GM23338 (cell line): ENCODE measurements around the gene PROC.

ENCODE experiments used
- CREB1 ChIP-seq: fragments of 250-450 bp; sonication (Bioruptor Pico); IDR thresholded peaks from 2 replicates; pipeline ENCODE4 v1.5.0; 2020; ENCODE audit warnings: low read depth, mild to moderate bottlenecking, moderate library complexity
- CTCF ChIP-seq, 2 experiments: fragments of 200-600 bp in 1 of 2; sonication (generic) in 1 of 2; conservative IDR thresholded peaks; 2 replicates each; pipeline versions ENCODE4 v1.5.1 to v1.6.1; 2016 to 2017; ENCODE audit warnings: antibody characterized with exemption in 2 of 2, low read depth in 2 of 2, mild to moderate bottlenecking in 2 of 2, moderate library complexity in 1 of 2
- ETS1 ChIP-seq: IDR thresholded peaks from 2 replicates; pipeline ENCODE4 v1.6.1; 2016; ENCODE audit warnings: antibody characterized with exemption
- EZH2 ChIP-seq: fragments of 200-600 bp; sonication (generic); IDR thresholded peaks from one replicate; pipeline ENCODE4 v1.8.0; 2017; ENCODE audit warnings: antibody characterized with exemption, mild to moderate bottlenecking, low read depth; ENCODE audit not compliant: unreplicated experiment
- EZH2phosphoT487 ChIP-seq: fragments of 200-600 bp; sonication (generic); IDR thresholded peaks from one replicate; pipeline ENCODE4 v1.8.1; 2018; ENCODE audit warnings: antibody characterized with exemption; ENCODE audit not compliant: unreplicated experiment
- JUNB ChIP-seq: IDR thresholded peaks from one replicate; pipeline ENCODE4 v1.6.1; 2016; ENCODE audit warnings: antibody characterized with exemption; ENCODE audit not compliant: unreplicated experiment
- NANOG ChIP-seq: IDR thresholded peaks from 2 replicates; pipeline ENCODE4 v1.6.1; 2016; ENCODE audit warnings: antibody characterized with exemption, borderline replicate concordance
- POLR2AphosphoS5 ChIP-seq: IDR thresholded peaks from 2 replicates; pipeline ENCODE4 v1.6.1; 2016; ENCODE audit warnings: antibody characterized with exemption, low read depth
- REST ChIP-seq: IDR thresholded peaks from one replicate; pipeline ENCODE4 v1.6.1; 2018; ENCODE audit warnings: antibody characterized with exemption; ENCODE audit not compliant: unreplicated experiment
- STAT1 ChIP-seq: IDR thresholded peaks from one replicate; pipeline ENCODE4 v1.6.1; 2016; ENCODE audit warnings: antibody characterized with exemption; ENCODE audit not compliant: unreplicated experiment
- ZNF331 ChIP-seq: fragments of 250-450 bp; sonication (Bioruptor Pico); IDR thresholded peaks from 2 replicates; pipeline ENCODE4 v1.5.0; 2020; ENCODE audit warnings: low read depth, mild to moderate bottlenecking, moderate library complexity

GRCh38 chr2:127462461-127462860, 44.2 kb downstream of the PROC start:
- TF ChIP-seq EZH2phosphoT487 (no peak), POLR2AphosphoS5 (no peak), CTCF (conservative IDR thresholded peaks at IDR 0.05; ENCODE audit: low read depth in 2 of 2) (no peak), REST (no peak), CREB1 (CRISPR knock-in tag) (no peak), ZNF331 (CRISPR knock-in tag) (no peak), EZH2 (no peak), ETS1 (no peak), STAT1 (no peak), NANOG (no peak), JUNB (no peak)
